GM13977 (cell line): ENCODE results near the gene SLC38A1.

Source experiments
- DNase-seq: peaks from one replicate; pipeline ENCODE4 v3.0.0; 2012; ENCODE audit warnings: low spot score
- in situ Hi-C: fragments of 300-500 bp; cut with MboI; formaldehyde crosslinking; loops from one replicate; pipeline ENCODE4 v1.12.0; 2022; ENCODE audit warnings: low sequenced_read_pairs, low pct_unique_long_range_greater_than_20kb, mixed read lengths, inconsistent platforms; ENCODE audit not compliant: unreplicated experiment
- TF ChIP-seq, protein P1 (sequence below): IDR thresholded peaks from 2 replicates; pipeline ENCODE4 v1.5.1; 2012; ENCODE audit warnings: mild to moderate bottlenecking, control low read depth; ENCODE audit not compliant: insufficient read depth; ENCODE audit errors: extremely low read depth, missing control alignments

Gene SLC38A1

DNA sequence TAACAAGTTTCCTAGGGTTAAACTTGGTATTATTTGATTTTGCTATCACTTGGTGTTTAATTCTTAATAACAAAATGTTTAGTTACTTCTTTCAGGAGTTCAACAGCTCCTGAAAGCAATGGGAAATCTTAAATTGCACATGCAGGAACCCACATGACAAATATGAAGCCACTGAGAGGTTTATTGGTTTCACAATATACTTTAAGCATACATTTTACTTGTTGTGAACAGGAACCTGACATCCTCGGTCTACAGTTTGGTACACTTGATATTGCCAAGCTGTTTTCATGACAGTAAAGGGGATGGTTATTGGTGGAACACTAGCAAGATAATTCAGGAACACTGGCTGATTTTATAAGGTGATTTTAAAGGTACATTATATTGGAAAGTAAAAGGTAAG lies 46.2 kb downstream of the SLC38A1 start:
- TF ChIP-seq, protein P1, sequence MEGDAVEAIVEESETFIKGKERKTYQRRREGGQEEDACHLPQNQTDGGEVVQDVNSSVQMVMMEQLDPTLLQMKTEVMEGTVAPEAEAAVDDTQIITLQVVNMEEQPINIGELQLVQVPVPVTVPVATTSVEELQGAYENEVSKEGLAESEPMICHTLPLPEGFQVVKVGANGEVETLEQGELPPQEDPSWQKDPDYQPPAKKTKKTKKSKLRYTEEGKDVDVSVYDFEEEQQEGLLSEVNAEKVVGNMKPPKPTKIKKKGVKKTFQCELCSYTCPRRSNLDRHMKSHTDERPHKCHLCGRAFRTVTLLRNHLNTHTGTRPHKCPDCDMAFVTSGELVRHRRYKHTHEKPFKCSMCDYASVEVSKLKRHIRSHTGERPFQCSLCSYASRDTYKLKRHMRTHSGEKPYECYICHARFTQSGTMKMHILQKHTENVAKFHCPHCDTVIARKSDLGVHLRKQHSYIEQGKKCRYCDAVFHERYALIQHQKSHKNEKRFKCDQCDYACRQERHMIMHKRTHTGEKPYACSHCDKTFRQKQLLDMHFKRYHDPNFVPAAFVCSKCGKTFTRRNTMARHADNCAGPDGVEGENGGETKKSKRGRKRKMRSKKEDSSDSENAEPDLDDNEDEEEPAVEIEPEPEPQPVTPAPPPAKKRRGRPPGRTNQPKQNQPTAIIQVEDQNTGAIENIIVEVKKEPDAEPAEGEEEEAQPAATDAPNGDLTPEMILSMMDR: no peak
- in situ Hi-C loops: no loop called here

DNA sequence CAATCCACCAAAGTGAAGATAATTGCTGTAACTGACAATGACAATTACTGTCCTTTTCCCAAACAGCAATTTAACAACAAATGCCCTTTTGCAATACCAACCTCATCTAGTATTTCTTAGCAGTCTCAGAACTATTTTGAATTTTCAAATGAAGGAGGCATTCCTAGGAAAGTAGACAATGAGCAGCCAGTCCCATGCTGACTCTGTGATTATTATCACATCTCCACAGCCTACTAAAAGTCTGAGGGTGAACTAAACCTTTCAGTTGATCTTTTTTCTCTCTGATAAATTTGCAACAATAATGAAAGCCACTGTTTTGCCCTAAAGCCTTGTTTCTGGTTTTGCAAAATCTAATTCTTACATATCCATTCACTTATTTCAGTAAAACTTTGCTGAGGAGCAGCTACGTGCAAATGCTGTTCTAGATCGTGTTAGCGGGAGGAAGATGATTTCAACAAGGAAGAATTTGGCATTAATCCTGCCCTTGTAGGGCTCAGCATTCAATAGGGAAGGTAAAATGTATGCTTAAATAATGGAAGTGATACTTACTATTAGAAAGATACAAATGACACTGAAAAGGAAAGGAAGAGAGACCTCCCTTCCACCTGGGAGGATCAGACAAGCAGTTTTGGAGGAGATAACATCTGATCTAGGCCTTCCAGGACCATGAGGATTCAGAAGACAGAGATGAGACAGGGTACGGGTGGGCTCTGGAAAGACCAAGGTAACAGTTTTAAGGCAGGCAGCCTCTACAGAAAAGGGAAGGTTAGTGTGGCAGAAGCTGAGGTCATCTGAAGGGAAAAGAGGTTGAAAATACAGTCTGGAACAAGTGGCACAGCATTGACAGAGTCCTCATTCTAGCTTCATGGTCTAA lies 47.4 kb downstream of the SLC38A1 start:
- DNase-seq: no peak
- in situ Hi-C loops: no loop called here
- TF ChIP-seq, protein P1: no peak

More for the DNA sequence above, 46.2 kb downstream of the SLC38A1 start:
- no peak for DNase-seq

DNA sequence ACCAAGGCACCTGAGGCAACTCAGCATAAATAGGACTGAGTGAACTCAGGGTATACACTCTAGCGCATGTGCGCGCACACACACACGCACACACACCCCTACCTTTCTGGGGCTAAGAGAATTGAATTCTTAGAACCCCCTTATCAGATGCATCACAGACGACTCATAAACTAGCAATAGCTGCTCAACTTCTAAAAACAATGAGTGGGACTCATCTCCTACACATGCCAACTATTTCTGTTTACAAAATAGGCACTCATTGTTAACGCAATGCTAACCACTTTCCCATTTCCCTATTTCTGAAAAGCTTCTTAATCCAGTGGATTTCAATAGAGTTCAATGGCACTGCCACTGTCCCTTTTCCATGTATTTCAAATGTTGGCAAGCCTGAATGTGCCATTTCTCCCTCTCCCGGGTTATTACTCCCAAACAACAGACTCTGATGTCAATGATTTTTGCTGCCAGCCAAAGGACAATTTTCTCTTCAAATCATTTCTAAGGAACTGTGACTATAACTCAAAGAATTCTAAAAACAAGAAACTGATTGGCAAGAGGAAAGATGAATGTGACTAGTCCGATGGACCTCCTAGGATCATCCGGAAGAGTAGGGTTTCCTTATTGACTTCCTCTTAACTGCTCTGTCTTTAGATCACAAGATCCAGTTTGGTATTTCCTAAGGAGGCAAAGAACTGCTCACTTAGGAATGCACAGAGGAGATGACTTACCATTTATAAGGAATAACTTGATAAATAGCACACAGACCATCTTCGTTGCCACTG lies 48.8 kb downstream of the SLC38A1 start:
- DNase-seq: no peak
- in situ Hi-C loops: loop anchor here (10.0 kb wide), 1 partner anchor 45 kb away; the partner anchor contains the start of gene SLC38A1
- TF ChIP-seq, protein P1: no peak

DNA sequence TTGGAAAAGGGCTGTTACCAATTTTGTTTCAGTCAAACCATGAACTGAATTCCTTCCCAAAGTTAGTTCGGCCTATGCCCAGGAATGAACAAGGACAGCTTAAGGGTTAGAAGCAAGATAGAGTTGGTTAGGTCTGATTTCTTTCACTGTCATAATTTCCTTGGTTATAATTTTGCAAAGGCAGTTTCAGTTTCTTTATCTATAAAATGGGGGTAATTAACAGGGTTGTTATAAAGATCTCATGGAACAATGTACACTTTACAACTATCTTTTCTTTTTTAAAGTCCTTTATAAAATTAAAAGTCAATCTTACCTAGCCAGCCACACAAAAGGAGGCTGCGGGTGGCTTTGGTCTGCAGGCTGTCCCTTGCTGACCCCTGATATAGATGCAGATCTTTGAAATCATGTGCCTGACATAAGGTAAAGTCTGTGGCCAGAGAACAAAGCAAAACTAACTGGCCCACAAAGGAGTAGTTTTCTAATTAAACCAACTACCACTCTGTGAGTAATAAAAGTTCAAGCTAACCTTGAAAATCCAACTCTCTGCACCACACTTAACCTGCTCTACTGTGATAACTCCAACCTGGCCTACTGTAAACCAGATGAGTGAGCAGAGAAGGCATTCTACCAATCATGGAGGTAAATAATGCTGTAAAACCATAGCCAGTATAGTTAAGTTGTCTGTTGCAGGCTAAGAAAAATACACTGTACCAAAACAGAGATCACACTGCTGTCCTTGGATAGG lies 49.5 kb downstream of the SLC38A1 start:
- in situ Hi-C loops: loop anchor here (10.0 kb wide), 1 partner anchor 45 kb away; the partner anchor contains the start of gene SLC38A1
- no peak for DNase-seq

DNA sequence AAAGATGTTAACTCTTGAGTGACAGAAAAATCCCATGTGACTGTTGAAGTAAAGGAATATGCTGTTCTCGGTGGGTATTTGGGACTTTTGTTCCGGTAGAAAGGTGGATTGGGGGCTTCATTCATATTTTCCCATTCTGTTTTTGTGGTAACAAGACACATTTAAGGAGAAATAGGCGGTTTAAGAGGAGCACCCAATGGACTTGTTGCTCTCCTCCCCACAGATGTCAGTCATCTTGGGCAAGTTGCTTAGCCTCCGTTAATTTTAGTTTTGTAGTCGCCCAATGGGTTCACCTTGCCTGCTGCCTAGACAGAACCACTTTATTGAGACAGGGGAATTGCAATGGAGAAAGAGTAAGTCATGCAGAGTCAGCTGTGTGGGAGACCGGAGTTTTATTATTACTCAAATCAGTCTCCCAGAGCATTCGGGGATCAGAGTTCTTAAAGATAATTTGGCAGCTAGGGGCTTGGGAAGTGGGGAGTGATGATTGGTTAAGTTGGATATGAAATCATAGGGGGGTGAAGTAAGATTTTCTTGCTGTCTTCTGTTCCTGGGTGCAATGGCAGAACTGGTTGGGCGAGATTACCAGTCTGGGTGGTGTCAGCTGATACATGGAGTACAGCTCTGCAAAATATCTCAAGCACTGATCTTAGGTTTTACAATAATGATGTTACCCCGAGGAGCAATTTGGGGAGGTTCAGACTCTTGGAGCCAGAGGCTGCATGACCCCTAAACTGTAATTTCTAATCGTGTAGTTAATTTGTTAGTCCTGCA lies 50.3 kb downstream of the SLC38A1 start:
- TF ChIP-seq, protein P1: no peak
- in situ Hi-C loops: loop anchor here (10.0 kb wide), 1 partner anchor 46 kb away; the partner anchor contains the start of gene SLC38A1
- no peak for DNase-seq

More for the DNA sequence above, 49.5 kb downstream of the SLC38A1 start:
- TF ChIP-seq, protein P1: no peak
